GM18873 (cell line): ENCODE data around the gene TMEM62.
"Not testable (repeated sequence)": the region's sequence is repeated elsewhere in the genome, so short reads cannot be mapped to it uniquely, and the experiment has no call there.

ENCODE experiments used
- ATAC-seq: cut with Tn5 transposase; IDR thresholded peaks from one replicate; pipeline ENCODE4 v1.9.1; 2021; ENCODE audit warnings: mild to moderate bottlenecking, moderate library complexity, moderate number of reproducible peaks; ENCODE audit not compliant: unreplicated experiment, low FRiP score

Gene TMEM62

GRCh38 chr15:43169888-43170287 lies 36.5 kb downstream of the TMEM62 start:
- ATAC-seq = no peak

GRCh38 chr15:43175656-43176309 lies 42.4 kb downstream of the TMEM62 start:
- not testable (repeated sequence) for ATAC-seq

GRCh38 chr15:43177147-43177546 lies 43.8 kb downstream of the TMEM62 start:
- ATAC-seq = not testable (repeated sequence)

- no peak for ATAC-seq
These were observed 49.9 kb downstream of the TMEM62 start for GRCh38 chr15:43183270-43183669.

- peak; percentile 7 for ATAC-seq
These were observed 51.2 kb downstream of the TMEM62 start for GRCh38 chr15:43184407-43185124.

- peak; percentile 78 for ATAC-seq
These were observed 52.0 kb downstream of the TMEM62 start, which contains the start of gene CCNDBP1 for GRCh38 chr15:43185157-43186002. CCNDBP1 (plus strand) TSS chr15:43185403; CDS start chr15:43185499, 96 bp downstream.

GRCh38 chr15:43186003-43186353 lies 52.6 kb downstream of the TMEM62 start:
- no peak for ATAC-seq

- no peak for ATAC-seq
These were observed 54.3 kb downstream of the TMEM62 start for GRCh38 chr15:43187544-43188155.

GRCh38 chr15:43189296-43189695 lies 55.9 kb downstream of the TMEM62 start:
- no peak for ATAC-seq

GRCh38 chr15:43190178-43190577 lies 56.8 kb downstream of the TMEM62 start:
- ATAC-seq = no peak

GRCh38 chr15:43193710-43194109 lies 60.3 kb downstream of the TMEM62 start:
- no peak for ATAC-seq

GRCh38 chr15:43194795-43195194 lies 61.4 kb downstream of the TMEM62 start:
- ATAC-seq = no peak

GRCh38 chr15:43196760-43197548 lies 63.6 kb downstream of the TMEM62 start:
- ATAC-seq = no peak

GRCh38 chr15:43197773-43198172 lies 64.4 kb downstream of the TMEM62 start:
- not testable (repeated sequence) for ATAC-seq

GRCh38 chr15:43198556-43198955 lies 65.2 kb downstream of the TMEM62 start:
- ATAC-seq = not testable (repeated sequence)

- ATAC-seq = no peak
These were observed 65.6 kb downstream of the TMEM62 start for GRCh38 chr15:43198992-43199391.

- ATAC-seq = no peak
These were observed 66.6 kb downstream of the TMEM62 start for GRCh38 chr15:43199945-43200488.

- ATAC-seq = no peak
These were observed 70.9 kb downstream of the TMEM62 start for GRCh38 chr15:43204016-43204901.

GRCh38 chr15:43206054-43206453 lies 72.7 kb downstream of the TMEM62 start:
- ATAC-seq = no peak
